DMS114 treated with DMSO at 0.1 percent for 48 hours (cell line): Measurements from ENCODE around the gene TBC1D22A.

Experiments
- DNase-seq: peaks from one replicate; lab custom pipeline; 2025; ENCODE audit not compliant: unreplicated experiment; lab: John Stamatoyannopoulos, UW

Gene TBC1D22A

DNA sequence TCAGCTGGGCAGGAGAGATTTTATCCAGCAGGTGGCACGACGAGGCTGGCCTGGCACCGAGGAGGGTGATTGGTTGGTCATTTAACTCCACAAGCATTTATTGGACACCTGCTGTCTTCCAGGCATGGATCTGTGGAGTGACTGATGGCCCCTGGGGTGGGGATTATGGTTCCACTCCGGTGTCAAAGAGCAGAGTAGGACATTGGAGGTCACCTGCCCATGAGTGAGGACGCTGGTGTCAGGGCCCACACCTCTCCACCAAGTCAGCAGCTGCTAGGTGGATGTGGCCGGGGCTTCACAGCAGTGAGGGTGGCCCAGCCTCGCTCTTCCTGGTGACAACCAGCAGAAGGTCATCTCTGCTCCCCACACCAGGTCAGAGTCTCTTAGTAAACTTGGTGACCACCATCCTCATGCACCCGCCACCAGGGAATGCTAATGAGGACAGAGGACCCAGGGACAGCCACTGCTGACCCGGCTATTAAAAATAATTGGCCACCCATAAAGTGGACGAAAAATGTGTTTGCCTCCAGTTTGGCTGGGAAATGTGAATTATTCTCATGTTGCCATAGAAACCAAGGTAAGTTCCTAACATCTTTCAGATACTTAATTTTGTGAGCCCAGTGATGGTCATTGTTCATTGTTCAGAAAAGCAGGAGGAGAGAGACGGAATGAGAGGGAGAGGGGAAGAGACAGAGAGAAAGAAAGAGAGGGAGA, 428.7 kb downstream of the TBC1D22A start:
- no peak for DNase-seq

- DNase-seq: no peak
Observed at GRCh38 chr22:47191671-47192650, 429.5 kb downstream of the TBC1D22A start.

GRCh38 chr22:47192651-47193437, 430.4 kb downstream of the TBC1D22A start:
- DNase-seq: no peak

- DNase-seq: no peak
Observed at GRCh38 chr22:47193606-47194329, 431.3 kb downstream of the TBC1D22A start.

DNA sequence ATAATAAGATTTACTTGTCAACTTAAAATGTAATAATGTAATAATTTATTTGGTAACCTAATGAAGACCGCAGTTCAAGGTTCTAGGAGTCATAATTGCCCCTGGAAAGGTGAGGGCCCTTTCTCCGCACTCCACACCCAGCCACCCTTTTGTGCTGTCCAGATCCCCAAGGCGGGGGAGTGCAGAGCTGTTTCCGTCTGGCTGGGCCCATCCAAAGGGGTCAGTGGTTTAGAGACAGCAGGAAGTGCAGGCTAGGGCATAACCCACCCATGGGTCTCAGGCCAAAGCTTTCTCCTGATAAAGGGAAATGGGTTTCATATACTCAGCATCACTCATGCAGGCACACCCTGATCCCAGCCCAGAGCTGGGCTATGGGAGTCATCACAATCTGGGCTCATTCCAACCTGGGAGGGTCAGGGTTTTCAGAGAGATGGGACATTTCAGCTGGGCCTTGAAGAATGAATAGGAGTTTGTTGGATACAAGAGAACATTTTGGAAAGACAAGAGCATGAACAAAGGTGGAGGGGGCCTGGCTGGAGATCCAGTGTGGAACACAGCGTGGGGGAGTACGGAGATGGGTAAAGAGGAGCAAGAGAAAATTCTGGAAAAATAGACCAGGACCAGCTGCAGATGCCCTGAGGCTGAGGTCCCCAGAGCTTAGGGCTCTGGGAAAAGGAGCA, 432.2 kb downstream of the TBC1D22A start:
- DNase-seq: no peak

DNA sequence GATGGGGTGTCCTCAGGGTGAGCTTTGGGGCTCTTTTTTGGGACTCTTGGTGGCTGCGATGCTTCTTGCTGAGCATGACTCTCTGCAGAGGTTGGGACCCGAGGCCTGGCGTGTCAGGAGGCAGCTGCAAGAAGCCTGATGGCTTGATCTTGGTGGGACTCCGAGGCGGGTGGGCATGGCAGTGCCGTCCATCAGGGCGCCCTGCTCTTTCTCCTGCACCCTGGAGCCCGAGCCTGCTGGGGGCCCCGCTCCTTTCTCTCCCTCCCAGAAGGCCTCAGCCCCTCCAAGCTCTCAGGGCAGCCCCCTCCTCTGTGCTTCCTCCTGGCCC, 432.7 kb downstream of the TBC1D22A start:
- DNase-seq: no peak

GRCh38 chr22:47195484-47196165, 433.2 kb downstream of the TBC1D22A start:
- DNase-seq: no peak

GRCh38 chr22:47196166-47196849, 433.9 kb downstream of the TBC1D22A start:
- DNase-seq: no peak

GRCh38 chr22:47196881-47197772, 434.7 kb downstream of the TBC1D22A start:
- no peak for DNase-seq

- no peak for DNase-seq
Observed at GRCh38 chr22:47197773-47198500, 435.5 kb downstream of the TBC1D22A start.

- no peak for DNase-seq
Observed at GRCh38 chr22:47198801-47199251, 436.4 kb downstream of the TBC1D22A start.

DNA sequence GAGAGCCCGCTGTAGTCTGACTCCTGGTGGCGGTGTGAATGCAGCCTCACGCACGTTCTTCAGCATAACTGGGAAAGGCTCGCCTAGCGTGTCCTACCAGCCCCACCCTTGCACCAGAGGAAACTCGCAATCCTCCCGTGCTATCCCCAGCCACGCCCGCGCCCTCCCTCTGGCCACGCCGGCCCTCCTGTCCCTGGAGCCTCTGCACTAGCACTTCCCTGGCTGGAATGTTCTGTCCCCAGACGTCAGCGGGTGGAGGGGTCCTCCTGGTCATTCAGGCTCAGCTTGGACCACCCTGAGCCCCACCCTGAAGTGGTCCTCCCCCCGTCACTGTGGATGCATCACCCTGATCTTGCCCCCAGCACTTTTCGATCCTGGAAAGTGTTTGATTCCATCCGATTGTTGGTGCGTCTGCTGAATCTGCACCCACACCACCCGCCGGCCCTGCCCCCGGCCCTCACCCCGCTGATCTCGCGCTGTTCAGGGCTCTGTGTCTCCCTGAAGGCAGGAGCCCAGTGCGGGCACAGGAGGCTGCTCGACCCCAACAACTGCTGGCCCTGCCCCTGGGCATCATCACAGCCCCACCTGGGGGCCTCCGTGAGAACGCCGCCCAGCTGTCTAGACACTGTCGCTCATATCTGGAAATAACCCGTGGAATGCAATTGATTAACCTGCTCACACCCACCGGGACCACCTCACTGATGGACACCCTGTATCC, 437.0 kb downstream of the TBC1D22A start:
- DNase-seq: no peak

DNA sequence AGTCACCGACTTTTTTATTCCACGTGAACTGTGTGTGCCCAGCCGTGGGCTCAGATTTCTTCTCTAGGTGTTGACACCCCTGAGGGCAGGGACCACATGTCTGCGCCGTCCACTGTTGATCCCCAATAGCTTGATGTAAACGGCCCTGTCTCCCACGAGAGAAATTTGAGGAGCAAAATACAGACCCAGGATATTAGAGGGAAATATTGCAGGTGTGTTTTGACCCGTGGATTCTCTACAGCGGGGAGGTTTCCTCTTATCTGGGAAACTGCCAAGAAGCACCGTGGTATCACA, 437.5 kb downstream of the TBC1D22A start:
- DNase-seq: no peak

DNA sequence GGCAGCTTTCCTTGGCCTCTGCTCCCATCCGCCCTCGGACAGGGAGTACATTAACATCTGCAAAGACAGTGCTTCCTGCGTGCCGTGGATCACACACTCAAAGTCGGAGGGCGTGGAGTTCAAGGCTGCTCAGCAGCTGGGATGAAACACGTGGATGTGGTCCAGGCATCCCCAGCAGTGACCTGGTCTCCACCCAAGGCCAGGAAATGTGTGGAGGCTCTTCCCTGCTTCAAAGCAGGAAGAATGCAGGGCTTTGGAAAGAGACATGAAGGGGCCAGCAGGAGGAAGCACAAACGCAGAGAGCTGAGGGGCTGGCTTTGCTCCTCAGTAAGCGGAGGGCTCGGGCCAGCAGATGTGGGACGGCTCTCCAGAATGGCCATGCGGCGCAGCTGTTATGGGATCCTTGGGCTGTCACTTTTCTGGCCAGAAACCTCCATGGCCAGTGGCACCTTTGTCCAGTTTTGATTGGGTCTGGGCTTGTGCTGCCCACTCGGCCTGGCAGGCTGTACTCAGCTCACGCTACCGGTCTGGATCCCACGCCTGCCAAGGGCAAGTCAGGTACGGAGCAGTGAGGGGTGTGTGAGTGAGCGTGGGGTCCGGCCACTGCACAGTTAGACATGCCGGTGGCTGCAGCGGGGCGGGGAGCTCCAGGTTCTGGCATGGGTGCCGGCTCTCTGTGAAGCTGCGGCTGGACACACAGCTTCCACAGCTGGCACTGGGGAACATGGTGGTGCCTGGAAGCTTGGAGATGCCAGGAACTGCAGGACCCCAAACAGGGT, 438.0 kb downstream of the TBC1D22A start:
- DNase-seq: no peak

DNA sequence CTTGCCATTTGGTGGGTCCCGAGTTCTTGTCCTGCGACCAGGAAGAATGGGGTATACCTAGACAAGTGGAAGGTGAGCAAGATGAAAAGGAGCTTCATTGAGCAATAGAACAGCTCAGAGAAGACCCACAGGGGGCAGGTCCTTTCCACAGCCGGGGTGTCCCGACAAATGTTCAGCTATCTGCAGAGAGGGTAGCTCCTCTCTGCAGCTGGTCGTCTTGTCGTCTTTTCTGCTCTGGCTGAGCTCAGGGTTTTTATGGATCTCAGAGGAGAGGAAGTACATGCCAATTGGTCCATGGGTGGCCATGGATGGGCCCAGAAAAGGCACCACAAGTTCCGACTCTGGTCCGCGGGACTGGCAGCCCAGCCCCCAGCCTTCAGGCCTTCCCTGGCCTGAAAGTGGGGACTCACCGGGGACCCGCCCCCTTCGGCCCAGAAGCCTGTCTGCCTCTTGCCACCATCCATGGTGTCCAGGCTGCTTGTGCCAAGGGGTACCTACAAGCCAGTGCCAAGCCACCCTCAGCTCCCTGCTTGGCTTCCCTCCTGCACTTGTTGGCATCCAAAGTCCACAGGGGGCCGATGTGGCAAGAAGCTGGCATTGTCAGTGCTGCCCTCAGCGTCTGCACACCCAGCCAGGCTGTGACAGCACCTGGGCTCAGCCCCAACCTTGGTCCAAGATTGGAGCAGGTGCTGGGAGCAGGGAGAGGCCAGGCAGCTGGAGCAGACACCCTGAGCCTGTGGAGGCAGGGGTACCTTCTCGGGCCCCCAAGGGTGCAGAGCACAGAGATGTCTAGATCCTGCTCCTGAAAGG, 438.9 kb downstream of the TBC1D22A start:
- no peak for DNase-seq
